Measurements from ENCODE around the gene TBX21.

DNA sequence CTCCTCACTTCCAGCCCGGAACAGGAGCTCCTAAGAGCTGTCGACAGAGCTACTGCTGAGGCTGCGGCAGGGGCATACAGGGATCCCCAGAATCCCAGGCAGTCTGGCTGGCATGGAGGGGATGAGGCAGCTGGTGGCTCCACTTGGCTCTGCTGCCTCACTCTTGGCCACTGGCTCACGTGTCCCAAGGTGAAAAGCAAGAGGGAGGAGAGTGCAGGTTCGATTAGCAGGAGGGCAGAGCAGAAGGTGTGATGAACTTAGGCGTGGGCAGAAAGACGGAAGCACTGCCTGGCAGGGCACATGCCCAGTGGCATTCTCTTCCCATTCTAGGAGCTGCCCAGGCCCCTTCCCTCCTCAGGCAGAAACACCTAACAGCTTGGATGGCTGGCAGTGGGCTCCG, 11.3 kb upstream of the TBX21 start:
- TF ChIP-seq CTCF (IDR thresholded peaks at IDR 0.05): no peak
- TF ChIP-seq POLR2AphosphoS5 (IDR thresholded peaks at IDR 0.05): no peak
- TF ChIP-seq EP300 (IDR thresholded peaks at IDR 0.05): no peak

All from sigmoid colon (tissue), 4 donors.